ENCODE measurements around the gene CHRNB2.
A peak's percentile ranks its signal among the peaks of the same experiment; 100 is the strongest.

The CHRNB2 gene

GRCh38 chr1:154559466-154560044, 8.0 kb upstream of the CHRNB2 start:
- FAIRE-seq (peak; percentile 62), DNase-seq (ENCODE audit: insufficient read length, low spot score) (peak; percentile 91)
- TF ChIP-seq POLR2A (IDR thresholded peaks at IDR 0.05; ENCODE audit: low read depth, low read length), result no peak

GRCh38 chr1:154565876-154566275, 1.7 kb upstream of the CHRNB2 start:
- DNase-seq (ENCODE audit: insufficient read length, low spot score) (no peak), FAIRE-seq (no peak)
- TF ChIP-seq POLR2A (IDR thresholded peaks at IDR 0.05; ENCODE audit: low read depth, low read length), result no peak

GRCh38 chr1:154568157-154568815, 708 bp downstream of the CHRNB2 start:
- DNase-seq (ENCODE audit: insufficient read length, low spot score) (no peak), FAIRE-seq (no peak)
- TF ChIP-seq POLR2A (IDR thresholded peaks at IDR 0.05; ENCODE audit: low read depth, low read length), result no peak

GRCh38 chr1:154571244-154571963, 3.8 kb downstream of the CHRNB2 start:
- no peak for TF ChIP-seq POLR2A (IDR thresholded peaks at IDR 0.05; ENCODE audit: low read depth, low read length)
- FAIRE-seq, result no peak

GRCh38 chr1:154571964-154572288, 4.3 kb downstream of the CHRNB2 start:
- DNase-seq (ENCODE audit: insufficient read length, low spot score), result no peak
- no peak for TF ChIP-seq POLR2A (IDR thresholded peaks at IDR 0.05; ENCODE audit: low read depth, low read length)
- no peak for FAIRE-seq

More at GRCh38 chr1:154571244-154571963, 3.8 kb downstream of the CHRNB2 start:
- DNase-seq (ENCODE audit: insufficient read length, low spot score), result no peak

GRCh38 chr1:154572468-154573167, 5.0 kb downstream of the CHRNB2 start:
- no peak for TF ChIP-seq POLR2A (IDR thresholded peaks at IDR 0.05; ENCODE audit: low read depth, low read length)
- DNase-seq (ENCODE audit: insufficient read length, low spot score) (no peak), FAIRE-seq (no peak)

GRCh38 chr1:154573168-154573510, 5.6 kb downstream of the CHRNB2 start:
- no peak for FAIRE-seq
- no peak for DNase-seq (ENCODE audit: insufficient read length, low spot score)
- TF ChIP-seq POLR2A (IDR thresholded peaks at IDR 0.05; ENCODE audit: low read depth, low read length), result no peak

GRCh38 chr1:154574716-154575115, 7.1 kb downstream of the CHRNB2 start:
- DNase-seq (ENCODE audit: insufficient read length, low spot score) (no peak), FAIRE-seq (no peak)
- TF ChIP-seq POLR2A (IDR thresholded peaks at IDR 0.05; ENCODE audit: low read depth, low read length), result no peak

- no peak for DNase-seq (ENCODE audit: insufficient read length, low spot score)
- no peak for TF ChIP-seq POLR2A (IDR thresholded peaks at IDR 0.05; ENCODE audit: low read depth, low read length)
- FAIRE-seq, result no peak
Measured at GRCh38 chr1:154575147-154575927, 7.8 kb downstream of the CHRNB2 start.

- FAIRE-seq (no peak), DNase-seq (ENCODE audit: insufficient read length, low spot score) (no peak)
- no peak for TF ChIP-seq POLR2A (IDR thresholded peaks at IDR 0.05; ENCODE audit: low read depth, low read length)
Measured at GRCh38 chr1:154575951-154576566, 8.5 kb downstream of the CHRNB2 start.

- FAIRE-seq (no peak), DNase-seq (ENCODE audit: insufficient read length, low spot score) (no peak)
- TF ChIP-seq POLR2A (IDR thresholded peaks at IDR 0.05; ENCODE audit: low read depth, low read length), result no peak
Measured at GRCh38 chr1:154577346-154578057, 9.9 kb downstream of the CHRNB2 start.

GRCh38 chr1:154578058-154578418, 10.5 kb downstream of the CHRNB2 start:
- TF ChIP-seq POLR2A (IDR thresholded peaks at IDR 0.05; ENCODE audit: low read depth, low read length), result no peak
- FAIRE-seq, result no peak
- DNase-seq (ENCODE audit: insufficient read length, low spot score), result no peak

GRCh38 chr1:154579374-154579773, 11.8 kb downstream of the CHRNB2 start:
- no peak for TF ChIP-seq POLR2A (IDR thresholded peaks at IDR 0.05; ENCODE audit: low read depth, low read length)
- DNase-seq (ENCODE audit: insufficient read length, low spot score), result no peak
- no peak for FAIRE-seq

Measured in H54 (cell line).